ENCODE data around the gene NRXN3. TPM values are rescaled to one million over a fixed set of nuclear protein-coding genes. Genes with fewer than 3 reads are reported as not detected.

NRXN3 gene
- total RNA-seq, 1 experiment from 2014 or later, result 1.1 TPM

GRCh38 chr14:79709573-79709972, 1539.4 kb downstream of the NRXN3 start:
- no peaks in the 10 kb centered on the region for H3K9me3 ChIP-seq (ENCODE audit: low read length)
- no peaks in the 10 kb centered on the region for H3K27me3 ChIP-seq (ENCODE audit: low read length)
- H3K36me3 ChIP-seq (ENCODE audit: low read depth, low read length), result no peaks in the 10 kb centered on the region
- CTCF ChIA-PET, result interaction anchor here (0.6 kb wide), 1 partner anchor 749 kb away, joined by 8 read pairs; no protein-coding TSS in a partner anchor
- H3F3A ChIP-seq (ENCODE audit: low read length, unreplicated experiment), result no peaks in the 10 kb centered on the region
- no TSS peak for BruUV-seq (replicated peaks)
- no peak overlapping the region for H2AFZ ChIP-seq (ENCODE audit: low read length)
- intact Hi-C loops (cut with micrococcal nuclease), result loop anchor here (1.0 kb wide), 1 partner anchor 698 kb away; no protein-coding TSS in a partner anchor
- TF ChIP-seq CTCF (conservative IDR thresholded peaks at IDR 0.05; ENCODE audit: low read depth, low read length) (no peak), EZH2phosphoT487 (IDR thresholded peaks at IDR 0.05; ENCODE audit: borderline replicate concordance, low read length) (no peak), EZH2 (IDR thresholded peaks at IDR 0.05; ENCODE audit: low read length, unreplicated experiment) (no peak)
- peaks cover 15% of the 10 kb centered on the region for H3K4me1 ChIP-seq (ENCODE audit: insufficient read depth, low read length)
- H4K20me1 ChIP-seq (ENCODE audit: low read length), result no peaks in the 10 kb centered on the region
- H3K27ac ChIP-seq (ENCODE audit: low read length), result peak overlapping the region; percentile 60
- H3K79me2 ChIP-seq (ENCODE audit: low read length), result no peaks in the 10 kb centered on the region
- H3K4me3 ChIP-seq (ENCODE audit: low read length), result no peak overlapping the region
- H3K9ac ChIP-seq (ENCODE audit: low read length), result peak overlapping the region; percentile 22; the same call in 1 of the 2 replicates
- H3K9me2 ChIP-seq (replicated peaks; ENCODE audit: low read length), result no peaks in the 10 kb centered on the region
- POLR2A ChIA-PET (ENCODE audit: unreplicated experiment), result no interaction called here
- DNase-seq, result no peak
- ATAC-seq, result no peak; the same call in none of the 2 replicates
- H3K4me2 ChIP-seq (ENCODE audit: low read length), result peak overlapping the region; percentile 56

GRCh38 chr14:79712302-79712950, 1542.3 kb downstream of the NRXN3 start:
- H2AFZ ChIP-seq (ENCODE audit: low read length), result no peak overlapping the region
- BruUV-seq (replicated peaks), result no TSS peak
- no peaks in the 10 kb centered on the region for H4K20me1 ChIP-seq (ENCODE audit: low read length)
- H3K9me2 ChIP-seq (replicated peaks; ENCODE audit: low read length), result no peaks in the 10 kb centered on the region
- no peaks in the 10 kb centered on the region for H3K36me3 ChIP-seq (ENCODE audit: low read depth, low read length)
- H3K79me2 ChIP-seq (ENCODE audit: low read length), result no peaks in the 10 kb centered on the region
- CTCF ChIA-PET, result no interaction called here
- no peaks in the 10 kb centered on the region for H3K9me3 ChIP-seq (ENCODE audit: low read length)
- ATAC-seq (no peak), DNase-seq (no peak)
- H3K4me1 ChIP-seq (ENCODE audit: insufficient read depth, low read length), result peaks cover 15% of the 10 kb centered on the region
- H3F3A ChIP-seq (ENCODE audit: low read length, unreplicated experiment), result no peaks in the 10 kb centered on the region
- H3K4me3 ChIP-seq (ENCODE audit: low read length), result no peak overlapping the region
- H3K9ac ChIP-seq (ENCODE audit: low read length), result no peak overlapping the region
- POLR2A ChIA-PET (ENCODE audit: unreplicated experiment), result interaction anchor here (0.6 kb wide), 1 partner anchor 17 kb away, joined by 5 read pairs; no protein-coding TSS in a partner anchor
- no peak overlapping the region for H3K27ac ChIP-seq (ENCODE audit: low read length)
- no peak for TF ChIP-seq EZH2phosphoT487 (IDR thresholded peaks at IDR 0.05; ENCODE audit: borderline replicate concordance, low read length)
- no peak for TF ChIP-seq CTCF (conservative IDR thresholded peaks at IDR 0.05; ENCODE audit: low read depth, low read length)
- TF ChIP-seq EZH2 (IDR thresholded peaks at IDR 0.05; ENCODE audit: low read length, unreplicated experiment), result no peak
- H3K27me3 ChIP-seq (ENCODE audit: low read length), result no peaks in the 10 kb centered on the region
- H3K4me2 ChIP-seq (ENCODE audit: low read length), result no peak overlapping the region
- intact Hi-C loops (cut with micrococcal nuclease), result no loop called here

GRCh38 chr14:79721399-79722084, 1551.4 kb downstream of the NRXN3 start:
- DNase-seq, result no peak
- POLR2A ChIA-PET (ENCODE audit: unreplicated experiment), result no interaction called here
- H3K9me2 ChIP-seq (replicated peaks; ENCODE audit: low read length), result no peaks in the 10 kb centered on the region
- no peak overlapping the region for H3K4me2 ChIP-seq (ENCODE audit: low read length)
- H4K20me1 ChIP-seq (ENCODE audit: low read length), result no peaks in the 10 kb centered on the region
- no peak overlapping the region for H3K27ac ChIP-seq (ENCODE audit: low read length)
- H3F3A ChIP-seq (ENCODE audit: low read length, unreplicated experiment), result no peaks in the 10 kb centered on the region
- H2AFZ ChIP-seq (ENCODE audit: low read length), result no peak overlapping the region
- no peaks in the 10 kb centered on the region for H3K4me1 ChIP-seq (ENCODE audit: insufficient read depth, low read length)
- no TSS peak for BruUV-seq (replicated peaks)
- no peak overlapping the region for H3K4me3 ChIP-seq (ENCODE audit: low read length)
- no peaks in the 10 kb centered on the region for H3K36me3 ChIP-seq (ENCODE audit: low read depth, low read length)
- intact Hi-C loops (cut with micrococcal nuclease), result no loop called here
- CTCF ChIA-PET, result no interaction called here
- ATAC-seq, result no peak
- no peak overlapping the region for H3K9ac ChIP-seq (ENCODE audit: low read length)
- TF ChIP-seq EZH2 (IDR thresholded peaks at IDR 0.05; ENCODE audit: low read length, unreplicated experiment), result no peak
- H3K9me3 ChIP-seq (ENCODE audit: low read length), result no peaks in the 10 kb centered on the region
- no peaks in the 10 kb centered on the region for H3K79me2 ChIP-seq (ENCODE audit: low read length)
- H3K27me3 ChIP-seq (ENCODE audit: low read length), result no peaks in the 10 kb centered on the region
